GM12874 (cell line): ENCODE data around the gene KNSTRN.

ENCODE experiments used
- CTCF ChIP-seq: IDR thresholded peaks from 2 replicates; pipeline ENCODE4 v1.5.1; 2011; ENCODE audit warnings: low read depth, mild to moderate bottlenecking, control low read depth, low read length, moderate library complexity; ENCODE audit not compliant: insufficient read depth

Gene KNSTRN

GRCh38 chr15:40342416-40343320 lies 39.9 kb upstream of the KNSTRN start:
- TF ChIP-seq CTCF, result no peak

- TF ChIP-seq CTCF, result no peak
These were observed 39.0 kb upstream of the KNSTRN start for GRCh38 chr15:40343512-40343911.

- no peak for TF ChIP-seq CTCF
These were observed 38.3 kb upstream of the KNSTRN start for GRCh38 chr15:40344217-40344616.

GRCh38 chr15:40344631-40345120 lies 37.8 kb upstream of the KNSTRN start:
- peak; percentile 85 for TF ChIP-seq CTCF

GRCh38 chr15:40345225-40345866 lies 37.2 kb upstream of the KNSTRN start:
- no peak for TF ChIP-seq CTCF

GRCh38 chr15:40345867-40346578 lies 36.5 kb upstream of the KNSTRN start:
- TF ChIP-seq CTCF, result no peak
